HEK293 (cell line): ENCODE results near the gene HOXA3.

Source experiments
- MYNN ChIP-seq: fragments of 450-650 bp; formaldehyde crosslinking; IDR thresholded peaks from 2 replicates; pipeline ENCODE4 v1.5.1; 2016; ENCODE audit warnings: missing biosample characterization, missing genetic modification characterization, borderline replicate concordance
- ZBTB11 ChIP-seq: fragments of 450-650 bp; formaldehyde crosslinking; conservative IDR thresholded peaks from 2 replicates; pipeline ENCODE4 v1.5.1; 2016; ENCODE audit warnings: low read depth, missing biosample characterization, missing genetic modification characterization
- ZFP3 ChIP-seq: fragments of 450-650 bp; formaldehyde crosslinking; IDR thresholded peaks from 2 replicates; pipeline ENCODE4 v1.5.1; 2016; ENCODE audit warnings: low read depth, missing biosample characterization, missing genetic modification characterization
- ZNF169 ChIP-seq: fragments of 450-650 bp; formaldehyde crosslinking; IDR thresholded peaks from 2 replicates; pipeline ENCODE4 v1.5.1; 2016; ENCODE audit warnings: missing biosample characterization, missing genetic modification characterization
- TF ChIP-seq, protein P1 (sequence below): fragments of 450-650 bp; formaldehyde crosslinking; IDR thresholded peaks from 2 replicates; pipeline ENCODE4 v1.5.1; 2016; ENCODE audit warnings: missing biosample characterization, missing genetic modification characterization

DNA sequence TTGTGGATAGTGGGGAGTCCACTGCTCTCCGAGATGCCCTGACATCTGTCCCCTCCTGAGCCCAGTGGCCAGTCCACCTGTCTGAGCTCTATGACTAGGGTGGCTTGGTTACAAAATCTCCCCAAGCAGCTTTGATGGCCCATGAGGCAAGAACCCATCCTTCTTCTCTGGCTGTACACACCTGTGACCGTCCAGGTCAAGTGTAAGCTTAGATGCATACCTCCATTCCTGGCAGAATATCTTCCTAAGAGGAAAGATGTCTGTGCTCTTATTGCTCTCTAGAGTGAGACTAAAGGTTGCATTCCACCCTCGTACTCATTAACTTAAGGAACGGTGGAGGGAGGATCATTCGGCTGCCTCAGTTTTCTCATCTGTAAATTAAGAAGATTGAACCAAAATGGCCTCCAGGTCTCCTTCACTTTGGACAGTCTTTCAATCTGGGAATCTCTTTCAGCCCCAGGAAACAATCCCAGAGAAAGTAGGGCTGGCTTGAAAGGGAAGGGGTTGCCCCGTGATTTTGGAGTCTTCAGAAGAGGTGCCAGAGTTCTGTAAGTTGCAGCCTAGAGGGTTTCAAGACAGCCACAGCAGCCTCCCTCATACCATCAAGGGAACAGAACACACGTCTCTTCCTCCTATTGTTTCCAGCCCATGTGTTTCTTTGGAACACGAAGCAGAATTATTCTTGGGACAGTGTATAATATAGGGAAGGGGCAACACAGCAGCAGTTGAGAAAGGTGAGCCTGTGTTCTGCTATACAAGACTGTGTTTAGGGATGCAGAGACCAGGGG is 27.3 kb downstream of the HOXA3 start:
- TF ChIP-seq ZFP3 (tag by site-specific recombination) (no peak), MYNN (tag by site-specific recombination) (no peak), ZNF169 (tag by site-specific recombination) (no peak), ZBTB11 (tag by site-specific recombination) (no peak)
- TF ChIP-seq, protein P1, sequence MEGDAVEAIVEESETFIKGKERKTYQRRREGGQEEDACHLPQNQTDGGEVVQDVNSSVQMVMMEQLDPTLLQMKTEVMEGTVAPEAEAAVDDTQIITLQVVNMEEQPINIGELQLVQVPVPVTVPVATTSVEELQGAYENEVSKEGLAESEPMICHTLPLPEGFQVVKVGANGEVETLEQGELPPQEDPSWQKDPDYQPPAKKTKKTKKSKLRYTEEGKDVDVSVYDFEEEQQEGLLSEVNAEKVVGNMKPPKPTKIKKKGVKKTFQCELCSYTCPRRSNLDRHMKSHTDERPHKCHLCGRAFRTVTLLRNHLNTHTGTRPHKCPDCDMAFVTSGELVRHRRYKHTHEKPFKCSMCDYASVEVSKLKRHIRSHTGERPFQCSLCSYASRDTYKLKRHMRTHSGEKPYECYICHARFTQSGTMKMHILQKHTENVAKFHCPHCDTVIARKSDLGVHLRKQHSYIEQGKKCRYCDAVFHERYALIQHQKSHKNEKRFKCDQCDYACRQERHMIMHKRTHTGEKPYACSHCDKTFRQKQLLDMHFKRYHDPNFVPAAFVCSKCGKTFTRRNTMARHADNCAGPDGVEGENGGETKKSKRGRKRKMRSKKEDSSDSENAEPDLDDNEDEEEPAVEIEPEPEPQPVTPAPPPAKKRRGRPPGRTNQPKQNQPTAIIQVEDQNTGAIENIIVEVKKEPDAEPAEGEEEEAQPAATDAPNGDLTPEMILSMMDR (tag by site-specific recombination): no peak
